Measurements from ENCODE around the gene DUOX1.

The DUOX1 gene

DNA sequence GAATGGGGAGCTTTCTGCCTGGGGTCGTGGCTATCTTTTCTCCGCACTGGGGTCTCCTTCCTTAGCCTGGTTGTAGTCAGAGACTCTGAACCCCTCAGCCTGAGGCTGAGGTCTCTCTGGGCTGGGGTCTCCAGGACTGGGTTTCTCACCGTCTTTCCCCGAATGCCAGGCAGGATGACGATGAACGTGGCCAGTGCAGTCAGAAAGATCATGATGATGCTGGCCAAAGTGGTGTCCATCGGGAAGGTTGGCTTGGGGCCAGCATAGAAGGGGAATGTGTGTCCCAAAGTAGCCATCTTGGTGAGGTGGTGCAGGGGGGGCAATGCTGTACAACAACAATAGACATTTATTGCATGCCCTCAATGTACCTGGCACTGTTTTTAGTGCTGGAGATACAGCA is 7.1 kb upstream of the DUOX1 start (continued):
- TF ChIP-seq, protein P1, sequence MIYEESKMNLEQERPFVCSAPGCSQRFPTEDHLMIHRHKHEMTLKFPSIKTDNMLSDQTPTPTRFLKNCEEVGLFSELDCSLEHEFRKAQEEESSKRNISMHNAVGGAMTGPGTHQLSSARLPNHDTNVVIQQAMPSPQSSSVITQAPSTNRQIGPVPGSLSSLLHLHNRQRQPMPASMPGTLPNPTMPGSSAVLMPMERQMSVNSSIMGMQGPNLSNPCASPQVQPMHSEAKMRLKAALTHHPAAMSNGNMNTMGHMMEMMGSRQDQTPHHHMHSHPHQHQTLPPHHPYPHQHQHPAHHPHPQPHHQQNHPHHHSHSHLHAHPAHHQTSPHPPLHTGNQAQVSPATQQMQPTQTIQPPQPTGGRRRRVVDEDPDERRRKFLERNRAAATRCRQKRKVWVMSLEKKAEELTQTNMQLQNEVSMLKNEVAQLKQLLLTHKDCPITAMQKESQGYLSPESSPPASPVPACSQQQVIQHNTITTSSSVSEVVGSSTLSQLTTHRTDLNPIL (CRISPR knock-in tag; IDR thresholded peaks at IDR 0.05; ENCODE audit: low read depth): no peak
- TF ChIP-seq ZC3H10 (CRISPR knock-in tag; IDR thresholded peaks at IDR 0.05) (no peak), TOX (CRISPR knock-in tag; IDR thresholded peaks at IDR 0.05; ENCODE audit: borderline replicate concordance) (no peak), CSRNP3 (CRISPR knock-in tag; IDR thresholded peaks at IDR 0.05) (no peak), PATZ1 (CRISPR knock-in tag; IDR thresholded peaks at IDR 0.05; ENCODE audit: borderline replicate concordance) (no peak), TCF4 (CRISPR knock-in tag; IDR thresholded peaks at IDR 0.05; ENCODE audit: borderline replicate concordance) (no peak)

GRCh38 chr15:45123397-45123796 is 6.4 kb upstream of the DUOX1 start:
- TF ChIP-seq ZFP3 (CRISPR knock-in tag; IDR thresholded peaks at IDR 0.05): no peak
- no peak for TF ChIP-seq PATZ1 (CRISPR knock-in tag; IDR thresholded peaks at IDR 0.05; ENCODE audit: borderline replicate concordance)
- no peak for TF ChIP-seq SNAI2 (CRISPR knock-in tag; IDR thresholded peaks at IDR 0.05)
- no peak for TF ChIP-seq ISL1 (CRISPR knock-in tag; IDR thresholded peaks at IDR 0.05)
- TF ChIP-seq ZNF8 (CRISPR knock-in tag; IDR thresholded peaks at IDR 0.05): no peak
- TF ChIP-seq TSHZ2 (CRISPR knock-in tag; IDR thresholded peaks at IDR 0.05): no peak
- TF ChIP-seq ZFP30 (CRISPR knock-in tag; IDR thresholded peaks at IDR 0.05): no peak
- TF ChIP-seq CSRNP3 (CRISPR knock-in tag; IDR thresholded peaks at IDR 0.05): no peak
- TF ChIP-seq ZNF565 (CRISPR knock-in tag; conservative IDR thresholded peaks at IDR 0.05; ENCODE audit: low read depth): no peak
- TF ChIP-seq OSR1 (CRISPR knock-in tag; IDR thresholded peaks at IDR 0.05): no peak
- no peak for TF ChIP-seq CSDC2 (CRISPR knock-in tag; IDR thresholded peaks at IDR 0.05)
- TF ChIP-seq GLIS3 (CRISPR knock-in tag; IDR thresholded peaks at IDR 0.05): no peak
- TF ChIP-seq TOX (CRISPR knock-in tag; IDR thresholded peaks at IDR 0.05; ENCODE audit: borderline replicate concordance): no peak
- TF ChIP-seq, protein P2, sequence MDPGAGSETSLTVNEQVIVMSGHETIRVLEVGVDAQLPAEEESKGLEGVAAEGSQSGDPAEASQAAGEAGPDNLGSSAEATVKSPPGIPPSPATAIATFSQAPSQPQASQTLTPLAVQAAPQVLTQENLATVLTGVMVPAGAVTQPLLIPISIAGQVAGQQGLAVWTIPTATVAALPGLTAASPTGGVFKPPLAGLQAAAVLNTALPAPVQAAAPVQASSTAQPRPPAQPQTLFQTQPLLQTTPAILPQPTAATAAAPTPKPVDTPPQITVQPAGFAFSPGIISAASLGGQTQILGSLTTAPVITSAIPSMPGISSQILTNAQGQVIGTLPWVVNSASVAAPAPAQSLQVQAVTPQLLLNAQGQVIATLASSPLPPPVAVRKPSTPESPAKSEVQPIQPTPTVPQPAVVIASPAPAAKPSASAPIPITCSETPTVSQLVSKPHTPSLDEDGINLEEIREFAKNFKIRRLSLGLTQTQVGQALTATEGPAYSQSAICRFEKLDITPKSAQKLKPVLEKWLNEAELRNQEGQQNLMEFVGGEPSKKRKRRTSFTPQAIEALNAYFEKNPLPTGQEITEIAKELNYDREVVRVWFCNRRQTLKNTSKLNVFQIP (CRISPR knock-in tag; IDR thresholded peaks at IDR 0.05; ENCODE audit: borderline replicate concordance, low read depth): no peak
- no peak for TF ChIP-seq PPARA (CRISPR knock-in tag; IDR thresholded peaks at IDR 0.05; ENCODE audit: borderline replicate concordance)
- TF ChIP-seq RARB (CRISPR knock-in tag; IDR thresholded peaks at IDR 0.05): no peak
- ATAC-seq: no peak

Measured in SK-N-SH treated with all-trans-retinoic acid at 6 μM for 48 hours (cell line).